Measurements from ENCODE around the gene OPCML. TPM values are rescaled to one million over a fixed set of nuclear protein-coding genes. Genes with fewer than 3 reads are reported as not detected.

OPCML gene
- total RNA-seq, 1 experiment from 2014 or later: 0.21 TPM

- no peak for DNase-seq
- Histone ChIP-seq H3K4me3 (ENCODE audit: insufficient read depth, low read depth, low read length) (no peak overlapping the region), H3K36me3 (replicated peaks; ENCODE audit: control insufficient read depth, insufficient read depth, low read length) (no peaks in the 10 kb centered on the region), H3K27me3 (ENCODE audit: control insufficient read depth, insufficient read depth, low read length) (no peaks in the 10 kb centered on the region)
Measured at GRCh38 chr11:133388975-133389568, 143.2 kb downstream of the OPCML start.

GRCh38 chr11:133388260-133388659 is 144.0 kb downstream of the OPCML start:
- DNase-seq: no peak
- Histone ChIP-seq H3K36me3 (replicated peaks; ENCODE audit: control insufficient read depth, insufficient read depth, low read length) (no peaks in the 10 kb centered on the region), H3K4me3 (ENCODE audit: insufficient read depth, low read depth, low read length) (no peak overlapping the region), H3K27me3 (ENCODE audit: control insufficient read depth, insufficient read depth, low read length) (no peaks in the 10 kb centered on the region)

- Histone ChIP-seq H3K4me3 (ENCODE audit: insufficient read depth, low read depth, low read length) (no peak overlapping the region), H3K27me3 (ENCODE audit: control insufficient read depth, insufficient read depth, low read length) (no peaks in the 10 kb centered on the region), H3K36me3 (replicated peaks; ENCODE audit: control insufficient read depth, insufficient read depth, low read length) (no peaks in the 10 kb centered on the region)
- DNase-seq: no peak
Measured at GRCh38 chr11:133386852-133387251, 145.4 kb downstream of the OPCML start.

- no peak for DNase-seq
- no peaks in the 10 kb centered on the region for H3K27me3 ChIP-seq (ENCODE audit: control insufficient read depth, insufficient read depth, low read length)
- H3K4me3 ChIP-seq (ENCODE audit: insufficient read depth, low read depth, low read length): no peak overlapping the region
- H3K36me3 ChIP-seq (replicated peaks; ENCODE audit: control insufficient read depth, insufficient read depth, low read length): no peaks in the 10 kb centered on the region
Measured at GRCh38 chr11:133386262-133386661, 146.0 kb downstream of the OPCML start.

GRCh38 chr11:133385781-133386180 is 146.5 kb downstream of the OPCML start:
- H3K4me3 ChIP-seq (ENCODE audit: insufficient read depth, low read depth, low read length): no peak overlapping the region
- no peak for DNase-seq
- no peaks in the 10 kb centered on the region for H3K36me3 ChIP-seq (replicated peaks; ENCODE audit: control insufficient read depth, insufficient read depth, low read length)
- no peaks in the 10 kb centered on the region for H3K27me3 ChIP-seq (ENCODE audit: control insufficient read depth, insufficient read depth, low read length)

GRCh38 chr11:133384731-133385130 is 147.6 kb downstream of the OPCML start:
- DNase-seq: no peak
- H3K27me3 ChIP-seq (ENCODE audit: control insufficient read depth, insufficient read depth, low read length): no peaks in the 10 kb centered on the region
- H3K36me3 ChIP-seq (replicated peaks; ENCODE audit: control insufficient read depth, insufficient read depth, low read length): no peaks in the 10 kb centered on the region
- H3K4me3 ChIP-seq (ENCODE audit: insufficient read depth, low read depth, low read length): no peak overlapping the region

GRCh38 chr11:133383689-133384088 is 148.6 kb downstream of the OPCML start:
- Histone ChIP-seq H3K36me3 (replicated peaks; ENCODE audit: control insufficient read depth, insufficient read depth, low read length) (no peaks in the 10 kb centered on the region), H3K27me3 (ENCODE audit: control insufficient read depth, insufficient read depth, low read length) (no peaks in the 10 kb centered on the region), H3K4me3 (ENCODE audit: insufficient read depth, low read depth, low read length) (no peak overlapping the region)
- DNase-seq: no peak

- no peak for DNase-seq
- Histone ChIP-seq H3K4me3 (ENCODE audit: insufficient read depth, low read depth, low read length) (no peak overlapping the region), H3K27me3 (ENCODE audit: control insufficient read depth, insufficient read depth, low read length) (no peaks in the 10 kb centered on the region), H3K36me3 (replicated peaks; ENCODE audit: control insufficient read depth, insufficient read depth, low read length) (no peaks in the 10 kb centered on the region)
Measured at GRCh38 chr11:133383201-133383600, 149.1 kb downstream of the OPCML start.

GRCh38 chr11:133382131-133382812 is 150.0 kb downstream of the OPCML start:
- Histone ChIP-seq H3K27me3 (ENCODE audit: control insufficient read depth, insufficient read depth, low read length) (no peaks in the 10 kb centered on the region), H3K36me3 (replicated peaks; ENCODE audit: control insufficient read depth, insufficient read depth, low read length) (no peaks in the 10 kb centered on the region), H3K4me3 (ENCODE audit: insufficient read depth, low read depth, low read length) (no peak overlapping the region)
- no peak for DNase-seq

- no peak for DNase-seq
- no peak overlapping the region for H3K4me3 ChIP-seq (ENCODE audit: insufficient read depth, low read depth, low read length)
Measured at GRCh38 chr11:133381761-133382130, 150.6 kb downstream of the OPCML start.

GRCh38 chr11:133366147-133366546 is 166.2 kb downstream of the OPCML start:
- Histone ChIP-seq H3K4me3 (ENCODE audit: insufficient read depth, low read depth, low read length) (no peak overlapping the region), H3K36me3 (replicated peaks; ENCODE audit: control insufficient read depth, insufficient read depth, low read length) (no peaks in the 10 kb centered on the region), H3K27me3 (ENCODE audit: control insufficient read depth, insufficient read depth, low read length) (no peaks in the 10 kb centered on the region)
- DNase-seq: no peak

More at GRCh38 chr11:133381761-133382130, 150.6 kb downstream of the OPCML start:
- H3K36me3 ChIP-seq (replicated peaks; ENCODE audit: control insufficient read depth, insufficient read depth, low read length): no peaks in the 10 kb centered on the region
- no peaks in the 10 kb centered on the region for H3K27me3 ChIP-seq (ENCODE audit: control insufficient read depth, insufficient read depth, low read length)

GRCh38 chr11:133362916-133363315 is 169.4 kb downstream of the OPCML start:
- no peaks in the 10 kb centered on the region for H3K36me3 ChIP-seq (replicated peaks; ENCODE audit: control insufficient read depth, insufficient read depth, low read length)
- DNase-seq: no peak
- H3K4me3 ChIP-seq (ENCODE audit: insufficient read depth, low read depth, low read length): no peak overlapping the region
- no peaks in the 10 kb centered on the region for H3K27me3 ChIP-seq (ENCODE audit: control insufficient read depth, insufficient read depth, low read length)

GRCh38 chr11:133362156-133362555 is 170.1 kb downstream of the OPCML start:
- H3K27me3 ChIP-seq (ENCODE audit: control insufficient read depth, insufficient read depth, low read length): no peaks in the 10 kb centered on the region
- no peak for DNase-seq
- H3K36me3 ChIP-seq (replicated peaks; ENCODE audit: control insufficient read depth, insufficient read depth, low read length): no peaks in the 10 kb centered on the region
- H3K4me3 ChIP-seq (ENCODE audit: insufficient read depth, low read depth, low read length): no peak overlapping the region

GRCh38 chr11:133361689-133361994 is 170.7 kb downstream of the OPCML start:
- no peak for DNase-seq
- no peaks in the 10 kb centered on the region for H3K27me3 ChIP-seq (ENCODE audit: control insufficient read depth, insufficient read depth, low read length)
- H3K4me3 ChIP-seq (ENCODE audit: insufficient read depth, low read depth, low read length): no peak overlapping the region
- H3K36me3 ChIP-seq (replicated peaks; ENCODE audit: control insufficient read depth, insufficient read depth, low read length): no peaks in the 10 kb centered on the region

GRCh38 chr11:133360860-133361688 is 171.2 kb downstream of the OPCML start:
- DNase-seq: peak; percentile 49
- Histone ChIP-seq H3K4me3 (ENCODE audit: insufficient read depth, low read depth, low read length) (no peak overlapping the region), H3K27me3 (ENCODE audit: control insufficient read depth, insufficient read depth, low read length) (no peaks in the 10 kb centered on the region), H3K36me3 (replicated peaks; ENCODE audit: control insufficient read depth, insufficient read depth, low read length) (no peaks in the 10 kb centered on the region)

Data from H7 (cell line).